Measurements from ENCODE around the gene CDKN1A.

The CDKN1A gene

GRCh38 chr6:36662380-36662779, 16.1 kb upstream of the CDKN1A start:
- no peak overlapping the region for H2BK5ac ChIP-seq (ENCODE audit: low read depth, low read length, poor library complexity)
- DNase-seq = no peak
- H3K79me1 ChIP-seq (ENCODE audit: low read length) = peaks cover 7% of the 10 kb centered on the region
- no peak overlapping the region for H2BK120ac ChIP-seq (ENCODE audit: insufficient read depth, low read length, poor library complexity)
- peaks cover 11 to 16% of the 10 kb centered on the region in 2 experiments for H3K4me1 ChIP-seq (ENCODE audit: control insufficient read depth in 1 of 2, insufficient read depth in 2 of 2, low read length in 2 of 2)
- no peak overlapping the region for H3K4me3 ChIP-seq (ENCODE audit: low read depth, low read length)
- H3K9me3 ChIP-seq (ENCODE audit: insufficient read depth, low read depth, low read length) = peaks cover 3% of the 10 kb centered on the region
- H4K12ac ChIP-seq (ENCODE audit: low read depth, low read length) = no peak overlapping the region
- H3K18ac ChIP-seq (ENCODE audit: low read length) = no peak overlapping the region
- no peak overlapping the region for H3K9ac ChIP-seq (ENCODE audit: low read length)
- H3K4me2 ChIP-seq (ENCODE audit: low read length) = no peak overlapping the region
- no peak overlapping the region for H3K14ac ChIP-seq (ENCODE audit: low read length)
- H3K36me3 ChIP-seq (ENCODE audit: control insufficient read depth in 1 of 2, insufficient read depth in 2 of 2, low read length in 2 of 2) = no peaks in the 10 kb centered on the region
- no peak overlapping the region for H3K4ac ChIP-seq (ENCODE audit: low read depth, low read length)
- no peak overlapping the region for H4K91ac ChIP-seq (ENCODE audit: low read depth, low read length)
- H2AK5ac ChIP-seq (ENCODE audit: low read length) = no peak overlapping the region
- H3K79me2 ChIP-seq (ENCODE audit: control insufficient read depth, insufficient read depth, low read length, poor library complexity) = no peaks in the 10 kb centered on the region
- H2BK12ac ChIP-seq (ENCODE audit: low read length) = no peak overlapping the region
- no peaks in the 10 kb centered on the region for H3K27me3 ChIP-seq (ENCODE audit: insufficient read depth, low read length)
- no CpG with 5 or more reads among the region's 5 CpGs for WGBS (ENCODE audit: extremely low coverage, insufficient coverage, insufficient read length)
- no peak overlapping the region for H3K23ac ChIP-seq (ENCODE audit: low read length)
- H3K27ac ChIP-seq (ENCODE audit: low read depth, low read length) = no peak overlapping the region
- no peak overlapping the region for H4K8ac ChIP-seq (ENCODE audit: low read depth, low read length)
- no peak overlapping the region for H2AFZ ChIP-seq (ENCODE audit: insufficient read depth, low read length, poor library complexity)

- Histone ChIP-seq H2AK5ac (ENCODE audit: low read length) (no peak overlapping the region), H2BK12ac (ENCODE audit: low read length) (no peak overlapping the region), H3K23ac (ENCODE audit: low read length) (no peak overlapping the region), H2BK5ac (ENCODE audit: low read depth, low read length, poor library complexity) (no peak overlapping the region), H3K9me3 (ENCODE audit: insufficient read depth, low read depth, low read length) (peaks cover 3% of the 10 kb centered on the region), H3K27me3 (ENCODE audit: insufficient read depth, low read length) (no peaks in the 10 kb centered on the region), H3K36me3 (ENCODE audit: control insufficient read depth in 1 of 2, insufficient read depth in 2 of 2, low read length in 2 of 2) (no peaks in the 10 kb centered on the region), H3K79me1 (ENCODE audit: low read length) (peaks cover 11% of the 10 kb centered on the region), H3K79me2 (ENCODE audit: control insufficient read depth, insufficient read depth, low read length, poor library complexity) (no peaks in the 10 kb centered on the region), H3K27ac (ENCODE audit: low read depth, low read length) (no peak overlapping the region), H2BK120ac (ENCODE audit: insufficient read depth, low read length, poor library complexity) (no peak overlapping the region), H3K4me2 (ENCODE audit: low read length) (no peak overlapping the region), H3K4ac (ENCODE audit: low read depth, low read length) (no peak overlapping the region), H3K18ac (ENCODE audit: low read length) (no peak overlapping the region), H3K4me3 (ENCODE audit: low read depth, low read length) (no peak overlapping the region), H3K4me1 (ENCODE audit: control insufficient read depth in 1 of 2, insufficient read depth in 2 of 2, low read length in 2 of 2) (peaks cover 12 to 18% of the 10 kb centered on the region in 2 experiments), H3K14ac (ENCODE audit: low read length) (no peak overlapping the region), H3K9ac (ENCODE audit: low read length) (no peak overlapping the region), H2AFZ (ENCODE audit: insufficient read depth, low read length, poor library complexity) (no peak overlapping the region), H4K91ac (ENCODE audit: low read depth, low read length) (no peak overlapping the region), H4K8ac (ENCODE audit: low read depth, low read length) (no peak overlapping the region), H4K12ac (ENCODE audit: low read depth, low read length) (no peak overlapping the region)
- no CpG with 5 or more reads among the region's 6 CpGs for WGBS (ENCODE audit: extremely low coverage, insufficient coverage, insufficient read length)
- DNase-seq = peak; percentile 43 to 57
These were observed 15.7 kb upstream of the CDKN1A start for GRCh38 chr6:36662827-36663256.

- no peak for DNase-seq
- H3K4me3 ChIP-seq (ENCODE audit: low read depth, low read length) = no peak overlapping the region
- H2AFZ ChIP-seq (ENCODE audit: insufficient read depth, low read length, poor library complexity) = no peak overlapping the region
- peaks cover 12 to 18% of the 10 kb centered on the region in 2 experiments for H3K4me1 ChIP-seq (ENCODE audit: control insufficient read depth in 1 of 2, insufficient read depth in 2 of 2, low read length in 2 of 2)
- no peaks in the 10 kb centered on the region for H3K27me3 ChIP-seq (ENCODE audit: insufficient read depth, low read length)
- H3K27ac ChIP-seq (ENCODE audit: low read depth, low read length) = no peak overlapping the region
- peaks cover 2% of the 10 kb centered on the region for H3K79me2 ChIP-seq (ENCODE audit: control insufficient read depth, insufficient read depth, low read length, poor library complexity)
- H3K4ac ChIP-seq (ENCODE audit: low read depth, low read length) = no peak overlapping the region
- no peak overlapping the region for H2AK5ac ChIP-seq (ENCODE audit: low read length)
- H2BK12ac ChIP-seq (ENCODE audit: low read length) = no peak overlapping the region
- no peak overlapping the region for H2BK5ac ChIP-seq (ENCODE audit: low read depth, low read length, poor library complexity)
- peaks cover 19% of the 10 kb centered on the region for H3K79me1 ChIP-seq (ENCODE audit: low read length)
- peak overlapping the region; percentile 39 for H2BK120ac ChIP-seq (ENCODE audit: insufficient read depth, low read length, poor library complexity)
- H3K9me3 ChIP-seq (ENCODE audit: insufficient read depth, low read depth, low read length) = peaks cover 3% of the 10 kb centered on the region
- no CpG with 5 or more reads among the region's 4 CpGs for WGBS (ENCODE audit: extremely low coverage, insufficient coverage, insufficient read length)
- H3K23ac ChIP-seq (ENCODE audit: low read length) = no peak overlapping the region
- H3K36me3 ChIP-seq (ENCODE audit: control insufficient read depth in 1 of 2, insufficient read depth in 2 of 2, low read length in 2 of 2) = no peaks in the 10 kb centered on the region
- no peak overlapping the region for H3K18ac ChIP-seq (ENCODE audit: low read length)
- no peak overlapping the region for H4K91ac ChIP-seq (ENCODE audit: low read depth, low read length)
- no peak overlapping the region for H4K12ac ChIP-seq (ENCODE audit: low read depth, low read length)
- no peak overlapping the region for H3K14ac ChIP-seq (ENCODE audit: low read length)
- no peak overlapping the region for H4K8ac ChIP-seq (ENCODE audit: low read depth, low read length)
- H3K4me2 ChIP-seq (ENCODE audit: low read length) = no peak overlapping the region
- H3K9ac ChIP-seq (ENCODE audit: low read length) = no peak overlapping the region
These were observed 14.7 kb upstream of the CDKN1A start for GRCh38 chr6:36663504-36664446.

- Histone ChIP-seq H3K14ac (ENCODE audit: low read length) (no peak overlapping the region), H3K4ac (ENCODE audit: low read depth, low read length) (no peak overlapping the region), H4K8ac (ENCODE audit: low read depth, low read length) (no peak overlapping the region), H3K4me3 (ENCODE audit: low read depth, low read length) (no peak overlapping the region), H2BK5ac (ENCODE audit: low read depth, low read length, poor library complexity) (no peak overlapping the region), H3K4me2 (ENCODE audit: low read length) (no peak overlapping the region), H4K12ac (ENCODE audit: low read depth, low read length) (no peak overlapping the region), H3K4me1 (ENCODE audit: control insufficient read depth in 1 of 2, insufficient read depth in 2 of 2, low read length in 2 of 2) (peaks cover 12 to 18% of the 10 kb centered on the region in 2 experiments), H3K18ac (ENCODE audit: low read length) (no peak overlapping the region), H3K23ac (ENCODE audit: low read length) (no peak overlapping the region), H3K36me3 (ENCODE audit: control insufficient read depth in 1 of 2, insufficient read depth in 2 of 2, low read length in 2 of 2) (no peaks in the 10 kb centered on the region), H4K91ac (ENCODE audit: low read depth, low read length) (no peak overlapping the region), H3K9ac (ENCODE audit: low read length) (no peak overlapping the region), H3K27me3 (ENCODE audit: insufficient read depth, low read length) (no peaks in the 10 kb centered on the region), H3K79me2 (ENCODE audit: control insufficient read depth, insufficient read depth, low read length, poor library complexity) (peaks cover 2% of the 10 kb centered on the region), H2BK12ac (ENCODE audit: low read length) (no peak overlapping the region), H3K79me1 (ENCODE audit: low read length) (peaks cover 24% of the 10 kb centered on the region), H2BK120ac (ENCODE audit: insufficient read depth, low read length, poor library complexity) (no peak overlapping the region), H2AK5ac (ENCODE audit: low read length) (no peak overlapping the region), H2AFZ (ENCODE audit: insufficient read depth, low read length, poor library complexity) (no peak overlapping the region), H3K9me3 (ENCODE audit: insufficient read depth, low read depth, low read length) (peaks cover 3% of the 10 kb centered on the region), H3K27ac (ENCODE audit: low read depth, low read length) (no peak overlapping the region)
- no peak for DNase-seq
- no CpG with 5 or more reads among the region's 4 CpGs for WGBS (ENCODE audit: extremely low coverage, insufficient coverage, insufficient read length)
These were observed 13.3 kb upstream of the CDKN1A start for GRCh38 chr6:36665180-36665579.

All from trophoblast cell (in vitro differentiated cells and primary cell).